HCT116 (cell line): ENCODE results near the gene OR5K4. TPM values are rescaled to one million over a fixed set of nuclear protein-coding genes. Genes with fewer than 3 reads are reported as not detected.

Source experiments
- ATAC-seq: fragments of 200-7000 bp; cut with Tn5 transposase; 2 replicates; pipeline ENCODE4 v1.9.1; 2020; ENCODE audit warnings: mild to moderate bottlenecking, moderate library complexity
- BruUV-seq: library from RNA; stranded (reverse); fragments of 400-500 nt; replicated peaks from 2 replicates; lab custom pipeline; 2021; lab: Mats Ljungman, UMichigan
- CTCF ChIA-PET: fragments of 300-600 bp; sonication (Branson Sonifier 250); formaldehyde crosslinking; loops from one replicate; lab custom pipeline; 2021; ENCODE audit warnings: antibody characterized with exemption; lab: Charles Lee
- POLR2A ChIA-PET: fragments of 300-600, 350-600 bp; sonication (Branson Sonifier 250); formaldehyde crosslinking; loops from one replicate; lab custom pipeline; 2021; ENCODE audit warnings: antibody characterized with exemption; lab: Charles Lee
- RAD21 ChIA-PET, 2 experiments: fragments of 300-600 bp; sonication (Branson Sonifier 250); formaldehyde crosslinking; loops; one replicate each; lab custom pipeline; 2023; ENCODE audit warnings: low total read pairs in 2 of 2; ENCODE audit not compliant: uncharacterized antibody in 2 of 2, unreplicated experiment in 2 of 2, low non-redundant PET in 1 of 2; lab: Charles Lee
- DNase-seq: peaks from one replicate; pipeline ENCODE4 v3.0.0-alpha.2; 2010; ENCODE audit warnings: low read depth, low spot score
- H2AFZ ChIP-seq: fragments of 200-600 bp; shearing (Covaris generic), sonication (generic); 2 replicates; pipeline ENCODE4 v1.6.1; 2017; ENCODE audit warnings: low read depth, mixed run types, mixed read lengths, antibody characterized with exemption, low read length; ENCODE audit not compliant: poor library complexity, severe bottlenecking
- H3K27ac ChIP-seq: 2 replicates; pipeline ENCODE4 v1.5.1; 2012; ENCODE audit warnings: low read depth, low read length
- H3K27me3 ChIP-seq: fragments of 200-600 bp; sonication (generic); 2 replicates; pipeline ENCODE4 v1.6.1; 2016; ENCODE audit warnings: mixed run types, low read length, mixed read lengths; ENCODE audit not compliant: insufficient read depth
- H3K36me3 ChIP-seq, 2 experiments: fragments of 200-500 bp in 1 of 2; fragments of 200-600 bp in 1 of 2; sonication (Bioruptor generic) in 1 of 2; sonication (generic) in 1 of 2; 2 replicates each; pipeline versions ENCODE4 v1.5.1 to v1.6.1; 2014 to 2016; ENCODE audit warnings: low read length in 2 of 2, inconsistent platforms in 1 of 2, mixed read lengths in 1 of 2, mixed run types in 1 of 2; ENCODE audit not compliant: insufficient read depth in 2 of 2, control insufficient read depth in 1 of 2
- H3K4me1 ChIP-seq, 2 experiments: fragments of 200-600 bp in 1 of 2; sonication (generic) in 1 of 2; 2 replicates each; pipeline versions ENCODE4 v1.5.1 to v1.6.1; 2012 to 2017; ENCODE audit warnings: low read length in 2 of 2, inconsistent platforms in 1 of 2, mild to moderate bottlenecking in 1 of 2, mixed read lengths in 1 of 2, mixed run types in 1 of 2, moderate library complexity in 1 of 2; ENCODE audit not compliant: insufficient read depth in 2 of 2, control insufficient read depth in 1 of 2
- H3K4me2 ChIP-seq: fragments of 200-600 bp; sonication (generic); 2 replicates; pipeline ENCODE4 v1.6.1; 2017; ENCODE audit warnings: mixed run types, low read length, mixed read lengths
- H3K4me3 ChIP-seq, 2 experiments: fragments of 200-600 bp in 1 of 2; sonication (generic) in 1 of 2; replicated peaks in 1 of 2; 2 replicates each; pipeline ENCODE4 v1.5.1; 2011 to 2016; ENCODE audit warnings: low read length in 2 of 2, control low read depth in 1 of 2, low read depth in 1 of 2, mild to moderate bottlenecking in 1 of 2, mixed read lengths in 1 of 2, mixed run types in 1 of 2
- H3K79me2 ChIP-seq: fragments of 200-600 bp; sonication (generic); 2 replicates; pipeline ENCODE4 v1.6.1; 2017; ENCODE audit warnings: mild to moderate bottlenecking, mixed run types, low read length, moderate library complexity, mixed read lengths; ENCODE audit not compliant: insufficient read depth
- H3K9ac ChIP-seq: fragments of 200-600 bp; sonication (generic); 2 replicates; pipeline ENCODE4 v1.6.1; 2016; ENCODE audit warnings: low read length, mixed read lengths
- H3K9me2 ChIP-seq: fragments of 200-600 bp; sonication (generic), shearing (Covaris generic); 2 replicates; pipeline ENCODE4 v1.6.1; 2017; ENCODE audit warnings: mixed run types, mild to moderate bottlenecking, moderate library complexity; ENCODE audit not compliant: insufficient read depth
- H3K9me3 ChIP-seq, 2 experiments: fragments of 200-500 bp in 1 of 2; fragments of 200-600 bp in 1 of 2; sonication (Bioruptor generic) in 1 of 2; sonication (generic) in 1 of 2; 2 replicates each; pipeline ENCODE4 v1.6.1; 2014 to 2017; ENCODE audit warnings: low read length in 2 of 2, mixed read lengths in 2 of 2, inconsistent platforms in 1 of 2, low read depth in 1 of 2, mild to moderate bottlenecking in 1 of 2, mixed run types in 1 of 2, moderate library complexity in 1 of 2; ENCODE audit not compliant: control insufficient read depth in 1 of 2, insufficient read depth in 1 of 2
- H4K20me1 ChIP-seq: fragments of 200-600 bp; sonication (generic), shearing (Covaris generic); 2 replicates; pipeline ENCODE4 v1.6.1; 2017; ENCODE audit warnings: mixed run types, mild to moderate bottlenecking, moderate library complexity; ENCODE audit not compliant: insufficient read depth
- CBX3 ChIP-seq: IDR thresholded peaks from 2 replicates; pipeline ENCODE4 v1.6.1; 2012; ENCODE audit warnings: low read depth
- CTCF ChIP-seq, 3 experiments: fragments of 200-600 bp in 1 of 3; sonication (generic) in 1 of 3; IDR thresholded peaks in 2 of 3; conservative IDR thresholded peaks in 1 of 3; 2 replicates each; pipeline ENCODE4 v1.5.1; 2012 to 2017; ENCODE audit warnings: low read depth in 2 of 3, low read length in 2 of 3, antibody characterized with exemption in 1 of 3, borderline replicate concordance in 1 of 3, control low read depth in 1 of 3, mild to moderate bottlenecking in 1 of 3, mixed read lengths in 1 of 3, mixed run types in 1 of 3, moderate library complexity in 1 of 3; ENCODE audit not compliant: insufficient read depth in 1 of 3
- EGR1 ChIP-seq: IDR thresholded peaks from 2 replicates; pipeline ENCODE4 v1.6.1; 2012; ENCODE audit warnings: low read depth
- ELF1 ChIP-seq: IDR thresholded peaks from 2 replicates; pipeline ENCODE4 v1.6.1; 2012; ENCODE audit warnings: low read depth, borderline replicate concordance
- EZH2 ChIP-seq: fragments of 200-600 bp; sonication (generic); IDR thresholded peaks from 2 replicates; pipeline ENCODE4 v1.6.1; 2017; ENCODE audit warnings: antibody characterized with exemption, mixed run types
- EZH2phosphoT487 ChIP-seq: fragments of 200-600 bp; IDR thresholded peaks from 2 replicates; pipeline ENCODE4 v1.6.1; 2018; ENCODE audit warnings: antibody characterized with exemption, borderline replicate concordance
- JUND ChIP-seq: IDR thresholded peaks from 2 replicates; pipeline ENCODE4 v1.6.1; 2012
- MAX ChIP-seq: IDR thresholded peaks from 2 replicates; pipeline ENCODE4 v1.6.1; 2012
- RAD21 ChIP-seq: IDR thresholded peaks from 2 replicates; pipeline ENCODE4 v1.6.1; 2012; ENCODE audit warnings: low read depth, mild to moderate bottlenecking
- SIN3A ChIP-seq: IDR thresholded peaks from 2 replicates; pipeline ENCODE4 v1.6.1; 2012; ENCODE audit warnings: low read depth
- SRF ChIP-seq: IDR thresholded peaks from 2 replicates; pipeline ENCODE4 v1.6.1; 2012; ENCODE audit warnings: low read depth
- ZNF274 ChIP-seq: fragments of 200-500 bp; sonication (Bioruptor generic); IDR thresholded peaks from 2 replicates; pipeline ENCODE4 v1.6.1; 2014; ENCODE audit warnings: mild to moderate bottlenecking, low read depth, low read length, inconsistent platforms
- intact Hi-C: fragments of 100-400 bp; cut with micrococcal nuclease; formaldehyde crosslinking; loops from 2 replicates; pipeline ENCODE4 v1.10.0; 2022
- total RNA-seq: library from RNA; stranded (reverse); gene quantifications from one replicate; pipeline ENCODE4 v1.2.1, GENCODE V29; 2021; ENCODE audit not compliant: unreplicated experiment

OR5K4 gene
- total RNA-seq, 1 experiment from 2014 or later: not detected

DNA sequence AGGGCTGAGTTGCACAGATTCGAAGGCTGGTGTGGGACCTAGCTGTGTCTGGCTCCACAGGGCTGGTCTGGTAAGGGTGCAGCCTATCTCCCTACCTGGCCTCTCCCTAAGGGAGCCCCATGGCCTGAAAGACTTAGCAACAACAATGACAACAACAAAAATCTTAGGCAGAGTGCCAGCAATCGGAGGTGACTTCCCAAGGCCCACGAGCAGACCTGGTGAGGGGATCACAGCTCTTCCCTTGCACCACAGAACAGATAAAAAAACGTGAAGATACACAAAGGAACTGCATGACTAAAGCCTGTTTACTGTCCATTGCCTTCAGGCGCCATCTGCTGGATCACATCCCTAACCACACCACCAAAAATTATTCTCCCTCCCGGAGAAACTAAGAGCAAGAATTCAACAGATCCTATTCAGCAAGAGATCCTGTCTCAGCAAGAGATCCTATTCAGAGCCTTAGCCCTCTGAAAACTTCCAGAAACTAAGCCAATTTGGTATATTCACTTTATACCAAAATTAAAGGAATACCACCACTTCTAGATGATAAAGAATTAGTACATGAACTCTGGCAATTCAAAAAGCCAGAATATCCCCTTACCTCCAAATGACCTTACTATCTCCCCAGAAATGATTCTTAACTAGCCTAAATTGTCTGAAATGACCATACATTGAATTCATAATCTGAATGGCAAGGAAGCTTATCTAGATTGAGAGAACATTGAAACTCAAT lies 24.1 kb upstream of the OR5K4 start:
- no peak overlapping the region for H3K9ac ChIP-seq
- peak; percentile 80 for ATAC-seq
- RAD21 ChIA-PET: interaction anchor here in 1 of 2 experiments (0.7 to 1.8 kb wide), 2 partner anchors 236 to 290 kb away, joined by 3 to 5 read pairs; no protein-coding TSS in a partner anchor
- BruUV-seq: no TSS peak
- no peaks in the 10 kb centered on the region for H3K9me3 ChIP-seq
- H2AFZ ChIP-seq: peak overlapping the region; percentile 56
- no peak overlapping the region for H3K4me2 ChIP-seq
- peak; percentile 33 for DNase-seq
- POLR2A ChIA-PET: no interaction called here
- intact Hi-C loops: loop anchor here (1.0 to 10.0 kb wide), 5 partner anchors 141 to 485 kb away; no protein-coding TSS in a partner anchor
- peaks cover 0 to 11% of the 10 kb centered on the region in 2 experiments; a peak in 2 of 4 replicates for H3K4me1 ChIP-seq
- H3K27ac ChIP-seq: no peak overlapping the region
- CTCF ChIA-PET: interaction anchor here (0.6 to 3.3 kb wide), 8 partner anchors 14 to 290 kb away, joined by 3 to 43 read pairs (median 4); no protein-coding TSS in a partner anchor
- H3K9me2 ChIP-seq: no peaks in the 10 kb centered on the region
- 0 out of 2 replicates have a peak, but pooled peaks cover 4% of the 10 kb centered on the region for H3K27me3 ChIP-seq
- no peak overlapping the region for H3K4me3 ChIP-seq
- TF ChIP-seq MAX: no peak
- TF ChIP-seq SIN3A: no peak
- no peak for TF ChIP-seq ZNF274
- no peak for TF ChIP-seq CBX3
- TF ChIP-seq EGR1: no peak
- peak; percentile 81 for TF ChIP-seq RAD21
- no peak for TF ChIP-seq JUND
- TF ChIP-seq EZH2phosphoT487: no peak
- no peak for TF ChIP-seq EZH2
- no peak for TF ChIP-seq SRF
- TF ChIP-seq CTCF (IDR thresholded peaks at IDR 0.05 in 2 of 3, conservative IDR thresholded peaks at IDR 0.05 in 1 of 3; ENCODE audit: borderline replicate concordance in 1 of 3, insufficient read depth in 1 of 3, low read depth in 2 of 3, low read length in 2 of 3): peak; percentile 70 to 80 (median 77)
- no peak for TF ChIP-seq ELF1
- H3K36me3 ChIP-seq: no peaks in the 10 kb centered on the region
- no peaks in the 10 kb centered on the region for H4K20me1 ChIP-seq
- H3K79me2 ChIP-seq: no peaks in the 10 kb centered on the region
